Stomach smooth muscle (tissue), 2 donors: ENCODE results near the gene DNAJC18.
"Not testable (repeated sequence)": the region's sequence is repeated elsewhere in the genome, so short reads cannot be mapped to it uniquely, and the experiment has no call there.

Experiments
- H3K27ac ChIP-seq: one replicate; pipeline ENCODE4 v1.7.0; 2013; ENCODE audit warnings: mild to moderate bottlenecking, low read length, inconsistent platforms
- H3K27me3 ChIP-seq, 2 donors: one replicate each; pipeline ENCODE4 v1.7.0; 2013; ENCODE audit warnings: low read length in 2 of 2; ENCODE audit not compliant: insufficient read depth in 2 of 2, control insufficient read depth in 1 of 2
- H3K36me3 ChIP-seq, 2 donors: one replicate each; pipeline ENCODE4 v1.7.0; 2013; ENCODE audit warnings: low read length in 2 of 2; ENCODE audit not compliant: control insufficient read depth in 2 of 2, insufficient read depth in 2 of 2
- H3K4me1 ChIP-seq: one replicate; pipeline ENCODE4 v1.7.0; 2013; ENCODE audit warnings: low read length; ENCODE audit not compliant: control insufficient read depth, insufficient read depth
- H3K4me3 ChIP-seq, 2 donors: one replicate each; pipeline ENCODE4 v1.7.0; 2013; ENCODE audit warnings: low read length in 2 of 2
- H3K9ac ChIP-seq, 2 donors: one replicate each; pipeline ENCODE4 v1.7.0; 2013; ENCODE audit warnings: low read length in 2 of 2, mild to moderate bottlenecking in 1 of 2
- H3K9me3 ChIP-seq, 2 donors: one replicate each; pipeline ENCODE4 v1.7.0; 2013; ENCODE audit warnings: low read length in 2 of 2; ENCODE audit not compliant: control insufficient read depth in 2 of 2
- donor health status: healthy.
- donor health status: Pancreatic carcinoma.

The DNAJC18 gene

GRCh38 chr5:139413153-139413552 lies 26.2 kb downstream of the DNAJC18 start:
- Histone ChIP-seq H3K27ac (no peak overlapping the region), H3K9ac (no peak overlapping the region), H3K4me1 (peaks cover 47% of the 10 kb centered on the region), H3K36me3 (peaks cover 0 to 5% of the 10 kb centered on the region in 2 donors), H3K9me3 (no peaks in the 10 kb centered on the region), H3K4me3 (no peak overlapping the region), H3K27me3 (no peaks in the 10 kb centered on the region)

- Histone ChIP-seq H3K27ac (peak overlapping the region; percentile 58), H3K9ac (no peak overlapping the region), H3K4me1 (peaks cover 35% of the 10 kb centered on the region), H3K4me3 (no peak overlapping the region), H3K27me3 (no peaks in the 10 kb centered on the region), H3K36me3 (peaks cover 0 to 5% of the 10 kb centered on the region in 2 donors), H3K9me3 (no peaks in the 10 kb centered on the region)
These were observed 28.1 kb downstream of the DNAJC18 start for GRCh38 chr5:139410993-139411828.

GRCh38 chr5:139410121-139410992 lies 29.0 kb downstream of the DNAJC18 start:
- Histone ChIP-seq H3K4me1 (peaks cover 26% of the 10 kb centered on the region), H3K27me3 (no peaks in the 10 kb centered on the region), H3K36me3 (peaks cover 0 to 5% of the 10 kb centered on the region in 2 donors), H3K4me3 (no peak overlapping the region), H3K9ac (no peak overlapping the region), H3K9me3 (no peaks in the 10 kb centered on the region), H3K27ac (peak overlapping the region; percentile 58)

- not testable (repeated sequence) for H3K27me3 ChIP-seq, H3K9me3 ChIP-seq, H3K27ac ChIP-seq, H3K4me3 ChIP-seq, H3K9ac ChIP-seq, H3K36me3 ChIP-seq
- H3K4me1 ChIP-seq = peaks cover 19% of the 10 kb centered on the region
These were observed 30.2 kb downstream of the DNAJC18 start for GRCh38 chr5:139409116-139409515.

- Histone ChIP-seq H3K9ac (no peak overlapping the region), H3K36me3 (peaks cover 0 to 3% of the 10 kb centered on the region in 2 donors), H3K27ac (no peak overlapping the region), H3K4me1 (peaks cover 21% of the 10 kb centered on the region), H3K9me3 (no peaks in the 10 kb centered on the region), H3K4me3 (no peak overlapping the region), H3K27me3 (no peaks in the 10 kb centered on the region)
These were observed 31.1 kb downstream of the DNAJC18 start for GRCh38 chr5:139408191-139408590.

GRCh38 chr5:139407517-139407916 lies 31.8 kb downstream of the DNAJC18 start:
- Histone ChIP-seq H3K36me3 (no peaks in the 10 kb centered on the region), H3K27me3 (no peaks in the 10 kb centered on the region), H3K9me3 (no peaks in the 10 kb centered on the region), H3K4me3 (no peak overlapping the region), H3K4me1 (peaks cover 25% of the 10 kb centered on the region), H3K9ac (no peak overlapping the region), H3K27ac (no peak overlapping the region)

GRCh38 chr5:139406963-139407362 lies 32.4 kb downstream of the DNAJC18 start:
- Histone ChIP-seq H3K9me3 (no peaks in the 10 kb centered on the region), H3K27ac (no peak overlapping the region), H3K36me3 (no peaks in the 10 kb centered on the region)

GRCh38 chr5:139404484-139404840 lies 34.9 kb downstream of the DNAJC18 start:
- Histone ChIP-seq H3K4me3 (peak overlapping the region; percentile 60 to 86), H3K9me3 (no peaks in the 10 kb centered on the region), H3K9ac (peak overlapping the region; percentile 45 to 68), H3K27me3 (no peaks in the 10 kb centered on the region), H3K27ac (peak overlapping the region; percentile 87), H3K4me1 (peaks cover 15% of the 10 kb centered on the region), H3K36me3 (peaks cover 0 to 2% of the 10 kb centered on the region in 2 donors)

More at GRCh38 chr5:139406963-139407362, 32.4 kb downstream of the DNAJC18 start:
- no peak overlapping the region for H3K9ac ChIP-seq
- no peaks in the 10 kb centered on the region for H3K27me3 ChIP-seq
- H3K4me1 ChIP-seq = peaks cover 25% of the 10 kb centered on the region
- H3K4me3 ChIP-seq = no peak overlapping the region

GRCh38 chr5:139403787-139404483 lies 35.4 kb downstream of the DNAJC18 start, which contains the start of gene SPATA24:
Gene SPATA24, minus strand, starts transcription at chr5:139404089. Its CDS starts 29 bp downstream, at chr5:139404060.
- no peaks in the 10 kb centered on the region for H3K9me3 ChIP-seq
- peaks cover 15% of the 10 kb centered on the region for H3K4me1 ChIP-seq
- H3K4me3 ChIP-seq = peak within 1 kb of the TSS; percentile 60 to 86
- peak within 1 kb of the TSS; percentile 45 to 84 for H3K9ac ChIP-seq
- no peaks in the 10 kb centered on the region for H3K27me3 ChIP-seq
- H3K27ac ChIP-seq = peak within 1 kb of the TSS; percentile 87
- H3K36me3 ChIP-seq = peaks cover 0 to 2% of the 10 kb centered on the region in 2 donors

- peaks cover 0 to 2% of the 10 kb centered on the region in 2 donors for H3K36me3 ChIP-seq
- peaks cover 15% of the 10 kb centered on the region for H3K4me1 ChIP-seq
- no peaks in the 10 kb centered on the region for H3K9me3 ChIP-seq
- peak overlapping the region; percentile 45 to 84 for H3K9ac ChIP-seq
- H3K4me3 ChIP-seq = peak overlapping the region; percentile 60 to 86
- peak overlapping the region; percentile 87 for H3K27ac ChIP-seq
- H3K27me3 ChIP-seq = no peaks in the 10 kb centered on the region
These were observed 35.9 kb downstream of the DNAJC18 start for GRCh38 chr5:139403418-139403786.
